PC-9 (cell line): ENCODE results near the gene CYP2E1.

ENCODE experiments used
- EZH2 ChIP-seq: fragments of 200-600 bp; sonication (generic); IDR thresholded peaks from 2 replicates; pipeline ENCODE4 v1.8.0; 2017; ENCODE audit warnings: antibody characterized with exemption, low read depth
- TF ChIP-seq, protein P1 (sequence below): fragments of 200-600 bp; sonication (generic); conservative IDR thresholded peaks from 2 replicates; pipeline ENCODE4 v1.6.1; 2017; ENCODE audit warnings: mixed run types, antibody characterized with exemption, mild to moderate bottlenecking, moderate library complexity

DNA sequence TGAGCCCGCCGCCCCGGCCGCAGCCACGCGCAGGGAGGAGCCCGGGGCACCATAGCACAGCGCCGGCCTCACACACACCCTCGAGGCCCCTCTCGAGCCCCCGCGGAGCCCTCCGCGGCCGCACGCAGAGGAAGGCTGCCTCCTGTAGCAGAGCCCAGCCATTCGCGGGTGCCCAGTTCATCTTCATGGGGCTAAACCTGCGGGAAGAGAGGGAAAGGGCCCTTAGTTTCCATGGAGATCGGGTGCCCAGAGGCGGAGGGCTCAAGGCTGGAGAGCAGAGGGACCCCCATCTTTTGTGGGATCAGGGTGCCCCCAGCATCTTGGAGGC lies 41.1 kb downstream of the CYP2E1 start:
- TF ChIP-seq, protein P1, sequence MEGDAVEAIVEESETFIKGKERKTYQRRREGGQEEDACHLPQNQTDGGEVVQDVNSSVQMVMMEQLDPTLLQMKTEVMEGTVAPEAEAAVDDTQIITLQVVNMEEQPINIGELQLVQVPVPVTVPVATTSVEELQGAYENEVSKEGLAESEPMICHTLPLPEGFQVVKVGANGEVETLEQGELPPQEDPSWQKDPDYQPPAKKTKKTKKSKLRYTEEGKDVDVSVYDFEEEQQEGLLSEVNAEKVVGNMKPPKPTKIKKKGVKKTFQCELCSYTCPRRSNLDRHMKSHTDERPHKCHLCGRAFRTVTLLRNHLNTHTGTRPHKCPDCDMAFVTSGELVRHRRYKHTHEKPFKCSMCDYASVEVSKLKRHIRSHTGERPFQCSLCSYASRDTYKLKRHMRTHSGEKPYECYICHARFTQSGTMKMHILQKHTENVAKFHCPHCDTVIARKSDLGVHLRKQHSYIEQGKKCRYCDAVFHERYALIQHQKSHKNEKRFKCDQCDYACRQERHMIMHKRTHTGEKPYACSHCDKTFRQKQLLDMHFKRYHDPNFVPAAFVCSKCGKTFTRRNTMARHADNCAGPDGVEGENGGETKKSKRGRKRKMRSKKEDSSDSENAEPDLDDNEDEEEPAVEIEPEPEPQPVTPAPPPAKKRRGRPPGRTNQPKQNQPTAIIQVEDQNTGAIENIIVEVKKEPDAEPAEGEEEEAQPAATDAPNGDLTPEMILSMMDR: no peak
- no peak for TF ChIP-seq EZH2
